Measurements from ENCODE around the gene MYO10. TPM values are rescaled to one million over a fixed set of nuclear protein-coding genes. Genes with fewer than 3 reads are reported as not detected.
A peak's percentile ranks its signal among the peaks of the same experiment; 100 is the strongest.

The MYO10 gene
- total RNA-seq, 1 donor from 2014 or later = 23.1 TPM

DNA sequence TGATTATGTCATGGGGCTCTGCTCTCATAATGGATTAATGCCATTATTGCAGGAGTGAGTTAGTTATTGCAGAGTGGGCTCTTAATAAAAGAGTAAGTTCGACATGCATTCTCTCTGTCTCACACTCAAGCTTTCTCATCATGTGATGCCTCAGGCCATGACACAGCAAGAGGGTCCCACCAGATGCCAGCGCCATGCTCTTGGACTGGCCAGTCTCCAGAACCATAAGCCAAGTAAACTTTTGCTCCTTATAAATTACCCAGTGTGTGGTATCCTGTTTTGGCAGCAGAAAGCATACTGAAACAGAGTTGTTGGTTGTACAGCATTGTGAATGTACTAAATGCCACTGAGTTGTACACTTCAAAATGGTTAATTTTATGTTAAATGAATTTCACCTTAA lies 138.1 kb downstream of the MYO10 start:
- no peak overlapping the region for H3K27ac Mint-ChIP-seq (ENCODE audit: unreplicated experiment)
- H3K4me1 Mint-ChIP-seq (ENCODE audit: low read depth, unreplicated experiment) = peaks cover 12% of the 10 kb centered on the region
- no peak for DNase-seq
- peaks cover 2% of the 10 kb centered on the region for H3K9me3 Mint-ChIP-seq (ENCODE audit: unreplicated experiment)
- no peaks in the 10 kb centered on the region for H3K36me3 Mint-ChIP-seq (ENCODE audit: unreplicated experiment)
- TF ChIP-seq, protein P1, sequence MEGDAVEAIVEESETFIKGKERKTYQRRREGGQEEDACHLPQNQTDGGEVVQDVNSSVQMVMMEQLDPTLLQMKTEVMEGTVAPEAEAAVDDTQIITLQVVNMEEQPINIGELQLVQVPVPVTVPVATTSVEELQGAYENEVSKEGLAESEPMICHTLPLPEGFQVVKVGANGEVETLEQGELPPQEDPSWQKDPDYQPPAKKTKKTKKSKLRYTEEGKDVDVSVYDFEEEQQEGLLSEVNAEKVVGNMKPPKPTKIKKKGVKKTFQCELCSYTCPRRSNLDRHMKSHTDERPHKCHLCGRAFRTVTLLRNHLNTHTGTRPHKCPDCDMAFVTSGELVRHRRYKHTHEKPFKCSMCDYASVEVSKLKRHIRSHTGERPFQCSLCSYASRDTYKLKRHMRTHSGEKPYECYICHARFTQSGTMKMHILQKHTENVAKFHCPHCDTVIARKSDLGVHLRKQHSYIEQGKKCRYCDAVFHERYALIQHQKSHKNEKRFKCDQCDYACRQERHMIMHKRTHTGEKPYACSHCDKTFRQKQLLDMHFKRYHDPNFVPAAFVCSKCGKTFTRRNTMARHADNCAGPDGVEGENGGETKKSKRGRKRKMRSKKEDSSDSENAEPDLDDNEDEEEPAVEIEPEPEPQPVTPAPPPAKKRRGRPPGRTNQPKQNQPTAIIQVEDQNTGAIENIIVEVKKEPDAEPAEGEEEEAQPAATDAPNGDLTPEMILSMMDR (IDR thresholded peaks at IDR 0.05; ENCODE audit: partially characterized antibody, unreplicated experiment) = no peak
- H3K27me3 Mint-ChIP-seq (ENCODE audit: unreplicated experiment) = peaks cover 2% of the 10 kb centered on the region
- H3K4me3 Mint-ChIP-seq (ENCODE audit: unreplicated experiment) = no peak overlapping the region

DNA sequence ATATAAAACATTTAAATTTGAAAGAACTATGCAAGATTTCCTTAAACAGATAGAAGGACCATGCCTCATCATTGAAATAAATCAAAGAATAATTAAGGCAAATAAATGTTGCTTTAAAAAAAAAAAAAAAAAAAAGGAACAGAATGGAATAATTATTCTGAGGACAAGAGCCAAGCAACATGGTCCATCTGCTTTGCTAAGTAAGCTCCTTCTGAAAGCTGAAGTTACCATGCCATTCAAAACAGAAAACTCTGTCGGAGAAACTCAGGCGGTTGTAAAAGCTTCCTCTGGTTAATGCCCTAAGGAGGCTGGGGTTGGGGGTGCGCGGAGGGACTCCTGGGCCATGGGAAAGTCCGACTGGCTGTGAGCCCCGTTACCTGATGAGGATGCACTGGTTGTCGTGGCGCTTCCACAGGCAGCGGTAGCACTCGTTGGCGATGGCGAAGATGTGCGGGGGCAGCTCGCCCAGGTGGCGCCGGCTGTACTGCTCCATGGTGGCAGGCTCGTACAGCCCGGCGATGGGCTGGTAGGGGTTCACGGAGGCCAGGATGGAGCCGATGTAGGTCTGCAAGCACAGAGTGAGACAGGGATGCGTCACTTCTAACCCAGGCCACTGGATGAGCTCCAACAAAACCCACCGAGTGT lies 141.7 kb downstream of the MYO10 start:
- Mint-ChIP-seq H3K27me3 (ENCODE audit: unreplicated experiment) (peaks cover 14% of the 10 kb centered on the region), H3K4me1 (ENCODE audit: low read depth, unreplicated experiment) (peaks cover 20% of the 10 kb centered on the region), H3K27ac (ENCODE audit: unreplicated experiment) (no peak overlapping the region), H3K4me3 (ENCODE audit: unreplicated experiment) (no peak overlapping the region), H3K36me3 (ENCODE audit: unreplicated experiment) (no peaks in the 10 kb centered on the region), H3K9me3 (ENCODE audit: unreplicated experiment) (peaks cover 9% of the 10 kb centered on the region)
- DNase-seq = no peak
- TF ChIP-seq, protein P1 (IDR thresholded peaks at IDR 0.05; ENCODE audit: partially characterized antibody, unreplicated experiment) = no peak

DNA sequence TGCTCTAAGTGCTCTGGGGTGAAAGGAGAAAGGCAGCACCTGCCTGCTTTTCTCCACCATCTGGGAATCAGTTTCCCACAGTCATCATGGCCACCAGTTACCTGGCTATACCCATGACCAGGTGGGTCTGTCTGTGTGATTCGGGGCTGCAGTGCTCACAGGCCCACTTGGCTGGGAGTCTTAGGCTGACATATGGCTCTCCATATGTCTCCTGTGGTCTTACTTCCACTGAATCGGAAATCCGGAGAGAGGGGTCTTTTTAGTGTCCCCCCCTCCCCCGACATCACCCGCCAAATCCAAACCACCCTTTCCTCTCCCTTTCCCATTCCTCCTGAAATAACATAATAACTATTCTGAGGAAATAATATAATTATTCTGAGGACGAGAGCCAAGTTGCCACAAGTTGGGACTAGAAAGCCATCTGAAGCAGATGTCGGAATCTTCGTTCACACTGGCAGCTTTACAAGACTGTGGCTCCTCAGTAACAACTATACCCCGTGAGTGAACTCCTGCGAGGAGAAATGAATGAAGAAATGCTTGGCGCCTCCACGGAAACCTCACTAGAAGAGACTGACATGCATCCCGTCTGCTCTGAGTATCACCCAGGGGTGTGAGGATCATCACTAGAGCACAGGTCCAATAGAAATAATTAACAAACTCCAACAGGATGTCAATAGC lies 143.4 kb downstream of the MYO10 start:
- Mint-ChIP-seq H3K27me3 (ENCODE audit: unreplicated experiment) (peaks cover 19% of the 10 kb centered on the region), H3K4me3 (ENCODE audit: unreplicated experiment) (peak overlapping the region; percentile 62), H3K27ac (ENCODE audit: unreplicated experiment) (peak overlapping the region; percentile 94), H3K4me1 (ENCODE audit: low read depth, unreplicated experiment) (peaks cover 20% of the 10 kb centered on the region), H3K36me3 (ENCODE audit: unreplicated experiment) (no peaks in the 10 kb centered on the region), H3K9me3 (ENCODE audit: unreplicated experiment) (peaks cover 12% of the 10 kb centered on the region)
- DNase-seq = no peak
- TF ChIP-seq, protein P1 (IDR thresholded peaks at IDR 0.05; ENCODE audit: partially characterized antibody, unreplicated experiment) = no peak

DNA sequence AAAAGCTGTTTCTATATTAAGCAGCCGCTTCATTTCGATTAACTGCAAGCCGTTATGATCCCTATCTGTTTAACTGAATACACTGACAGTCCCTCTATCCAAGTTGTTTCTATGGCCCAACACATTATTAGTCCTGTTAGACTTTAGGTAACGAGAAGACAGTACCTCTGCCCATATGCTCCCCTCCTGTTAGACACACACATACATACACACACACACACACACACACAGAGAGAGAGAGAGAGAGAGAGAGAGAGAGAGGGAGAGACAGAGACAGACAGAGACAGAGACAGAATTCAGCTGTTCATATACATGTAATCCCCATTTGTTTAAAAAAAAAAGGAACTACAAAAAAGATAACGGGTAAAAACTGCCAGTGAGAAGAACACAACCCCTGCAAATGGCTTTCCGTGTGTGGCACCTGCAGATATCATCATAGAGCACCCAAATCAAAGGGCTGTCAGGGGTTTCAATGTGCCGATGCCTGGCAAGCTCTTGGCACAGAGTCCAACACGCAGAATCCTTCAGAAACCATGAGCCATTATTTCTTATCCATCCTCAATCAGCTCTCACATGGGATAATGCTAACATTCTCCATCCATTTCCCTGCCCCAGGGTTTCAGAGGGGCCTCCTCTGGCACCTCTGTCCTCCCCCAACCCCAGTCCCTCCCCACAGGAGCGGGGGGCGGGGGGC lies 144.0 kb downstream of the MYO10 start:
- peaks cover 12% of the 10 kb centered on the region for H3K9me3 Mint-ChIP-seq (ENCODE audit: unreplicated experiment)
- H3K27ac Mint-ChIP-seq (ENCODE audit: unreplicated experiment) = peak overlapping the region; percentile 94
- DNase-seq = no peak
- no peaks in the 10 kb centered on the region for H3K36me3 Mint-ChIP-seq (ENCODE audit: unreplicated experiment)
- H3K27me3 Mint-ChIP-seq (ENCODE audit: unreplicated experiment) = peaks cover 17% of the 10 kb centered on the region
- TF ChIP-seq, protein P1 (IDR thresholded peaks at IDR 0.05; ENCODE audit: partially characterized antibody, unreplicated experiment) = no peak
- H3K4me1 Mint-ChIP-seq (ENCODE audit: low read depth, unreplicated experiment) = peaks cover 20% of the 10 kb centered on the region
- H3K4me3 Mint-ChIP-seq (ENCODE audit: unreplicated experiment) = peak overlapping the region; percentile 74

All from glutamatergic neuron (in vitro differentiated cells).